HEK293 (cell line): ENCODE data around the gene MAP3K14.
A peak's percentile ranks its signal among the peaks of the same experiment; 100 is the strongest.

ENCODE experiments used
- CTCF ChIA-PET: fragments of 350-600 bp; formaldehyde crosslinking; extraction: SDS; loops from one replicate; lab custom pipeline; 2021; ENCODE audit warnings: antibody characterized with exemption; lab: Yijun Ruan, JAX
- POLR2A ChIA-PET: fragments of 300-600 bp; formaldehyde crosslinking; extraction: SDS; loops from one replicate; lab custom pipeline; 2020; ENCODE audit warnings: antibody characterized with exemption, inconsistent platforms; lab: Yijun Ruan, JAX
- H3K27ac ChIP-seq: fragments of 200-500 bp; sonication (Bioruptor generic); 2 replicates; pipeline ENCODE4 v1.5.1; 2014; ENCODE audit warnings: low read depth, low read length, control low read depth, inconsistent platforms; ENCODE audit errors: extremely low read depth
- H3K36me3 ChIP-seq, 2 experiments: fragments of 200-500 bp in 1 of 2; sonication (Bioruptor generic) in 1 of 2; 1 replicate in 1 of 2; 2 replicates in 1 of 2; pipeline ENCODE4 v1.5.1; 2014 to 2017; ENCODE audit warnings: inconsistent platforms in 2 of 2, low read length in 2 of 2; ENCODE audit not compliant: control insufficient read depth in 2 of 2, insufficient read depth in 1 of 2
- H3K4me1 ChIP-seq: fragments of 200-500 bp; sonication (Bioruptor generic); 2 replicates; pipeline ENCODE4 v1.5.1; 2014; ENCODE audit warnings: mild to moderate bottlenecking, low read length, inconsistent platforms; ENCODE audit not compliant: control insufficient read depth, insufficient read depth
- H3K4me3 ChIP-seq: 2 replicates; pipeline ENCODE4 v1.5.1; 2011; ENCODE audit warnings: low read depth, mild to moderate bottlenecking, control low read depth, low read length, moderate library complexity
- H3K9me3 ChIP-seq: fragments of 200-500 bp; sonication (Bioruptor generic); 2 replicates; pipeline ENCODE4 v1.5.1; 2014; ENCODE audit warnings: low read depth, low read length, inconsistent platforms; ENCODE audit not compliant: control insufficient read depth, insufficient read depth
- ATF2 ChIP-seq: fragments of 450-650 bp; formaldehyde crosslinking; IDR thresholded peaks from 2 replicates; pipeline ENCODE4 v1.5.1; 2016; ENCODE audit warnings: missing biosample characterization, missing genetic modification characterization, low read depth
- REPIN1 ChIP-seq: fragments of 450-650 bp; formaldehyde crosslinking; IDR thresholded peaks from 2 replicates; pipeline ENCODE4 v1.5.1; 2017; ENCODE audit warnings: missing biosample characterization, missing genetic modification characterization, low read depth
- ZBTB17 ChIP-seq: fragments of 450-650 bp; formaldehyde crosslinking; IDR thresholded peaks from 2 replicates; pipeline ENCODE4 v1.5.1; 2016; ENCODE audit warnings: missing biosample characterization, missing genetic modification characterization
- ZBTB48 ChIP-seq: fragments of 450-650 bp; formaldehyde crosslinking; IDR thresholded peaks from 2 replicates; pipeline ENCODE4 v1.5.1; 2016; ENCODE audit warnings: missing biosample characterization, missing genetic modification characterization
- ZFP3 ChIP-seq: fragments of 450-650 bp; formaldehyde crosslinking; IDR thresholded peaks from 2 replicates; pipeline ENCODE4 v1.5.1; 2016; ENCODE audit warnings: low read depth, missing biosample characterization, missing genetic modification characterization
- ZFP69B ChIP-seq: fragments of 450-650 bp; formaldehyde crosslinking; IDR thresholded peaks from 2 replicates; pipeline ENCODE4 v1.5.1; 2016; ENCODE audit warnings: missing biosample characterization, missing genetic modification characterization
- ZNF114 ChIP-seq: fragments of 450-650 bp; formaldehyde crosslinking; IDR thresholded peaks from 2 replicates; pipeline ENCODE4 v1.5.0; 2017; ENCODE audit warnings: missing biosample characterization, missing genetic modification characterization
- ZNF121 ChIP-seq: fragments of 450-650 bp; formaldehyde crosslinking; IDR thresholded peaks from 2 replicates; pipeline ENCODE4 v1.5.1; 2016; ENCODE audit warnings: missing biosample characterization, missing genetic modification characterization
- ZNF169 ChIP-seq: fragments of 450-650 bp; formaldehyde crosslinking; IDR thresholded peaks from 2 replicates; pipeline ENCODE4 v1.5.1; 2016; ENCODE audit warnings: missing biosample characterization, missing genetic modification characterization
- ZNF24 ChIP-seq: fragments of 450-650 bp; formaldehyde crosslinking; IDR thresholded peaks from 2 replicates; pipeline ENCODE4 v1.5.1; 2016; ENCODE audit warnings: missing biosample characterization, missing genetic modification characterization
- ZNF266 ChIP-seq: fragments of 450-650 bp; formaldehyde crosslinking; IDR thresholded peaks from 2 replicates; pipeline ENCODE4 v1.5.1; 2016; ENCODE audit warnings: missing biosample characterization, missing genetic modification characterization, low read depth
- ZNF366 ChIP-seq: fragments of 450-650 bp; formaldehyde crosslinking; conservative IDR thresholded peaks from 2 replicates; pipeline ENCODE4 v1.5.1; 2016; ENCODE audit warnings: missing biosample characterization, missing genetic modification characterization
- ZNF404 ChIP-seq: fragments of 450-650 bp; formaldehyde crosslinking; IDR thresholded peaks from 2 replicates; pipeline ENCODE4 v1.5.1; 2017; ENCODE audit warnings: missing biosample characterization, missing genetic modification characterization
- ZNF514 ChIP-seq: fragments of 450-650 bp; formaldehyde crosslinking; IDR thresholded peaks from 2 replicates; pipeline ENCODE4 v1.5.1; 2016; ENCODE audit warnings: missing biosample characterization, missing genetic modification characterization
- ZNF555 ChIP-seq: fragments of 450-650 bp; formaldehyde crosslinking; conservative IDR thresholded peaks from 2 replicates; pipeline ENCODE4 v1.5.1; 2017; ENCODE audit warnings: missing biosample characterization, mild to moderate bottlenecking, missing genetic modification characterization, inconsistent platforms
- ZNF654 ChIP-seq: fragments of 450-650 bp; formaldehyde crosslinking; IDR thresholded peaks from 2 replicates; pipeline ENCODE4 v1.5.1; 2016; ENCODE audit warnings: low read depth, missing biosample characterization, missing genetic modification characterization
- ZNF707 ChIP-seq: fragments of 450-650 bp; formaldehyde crosslinking; IDR thresholded peaks from 2 replicates; pipeline ENCODE4 v1.5.1; 2016; ENCODE audit warnings: missing biosample characterization, missing genetic modification characterization
- ZNF776 ChIP-seq: fragments of 450-650 bp; formaldehyde crosslinking; IDR thresholded peaks from 2 replicates; pipeline ENCODE4 v1.5.0; 2017; ENCODE audit warnings: missing biosample characterization, missing genetic modification characterization, borderline replicate concordance
- ZNF777 ChIP-seq: fragments of 450-650 bp; formaldehyde crosslinking; IDR thresholded peaks from 2 replicates; pipeline ENCODE4 v1.5.1; 2017; ENCODE audit warnings: missing biosample characterization, missing genetic modification characterization, borderline replicate concordance
- ZNF785 ChIP-seq: fragments of 450-650 bp; formaldehyde crosslinking; IDR thresholded peaks from 2 replicates; pipeline ENCODE4 v1.5.1; 2016; ENCODE audit warnings: missing biosample characterization, missing genetic modification characterization
- ZSCAN5A ChIP-seq: fragments of 450-650 bp; formaldehyde crosslinking; IDR thresholded peaks from 2 replicates; pipeline ENCODE4 v1.5.1; 2016; ENCODE audit warnings: missing biosample characterization, missing genetic modification characterization
- TF ChIP-seq, protein P1 (sequence below): fragments of 450-650 bp; formaldehyde crosslinking; IDR thresholded peaks from 2 replicates; pipeline ENCODE4 v1.5.1; 2016; ENCODE audit warnings: missing biosample characterization, missing genetic modification characterization
- TF ChIP-seq, protein P2 (sequence below): fragments of 450-650 bp; formaldehyde crosslinking; IDR thresholded peaks from 2 replicates; pipeline ENCODE4 v1.5.1; 2016; ENCODE audit warnings: missing biosample characterization, missing genetic modification characterization
- TF ChIP-seq, protein P3 (sequence below): fragments of 450-650 bp; formaldehyde crosslinking; IDR thresholded peaks from 2 replicates; pipeline ENCODE4 v1.5.1; 2017; ENCODE audit warnings: missing biosample characterization, missing genetic modification characterization
- TF ChIP-seq, protein P4 (sequence below): fragments of 450-650 bp; formaldehyde crosslinking; IDR thresholded peaks from 2 replicates; pipeline ENCODE4 v1.5.1; 2016; ENCODE audit warnings: missing biosample characterization, missing genetic modification characterization

Gene MAP3K14

DNA sequence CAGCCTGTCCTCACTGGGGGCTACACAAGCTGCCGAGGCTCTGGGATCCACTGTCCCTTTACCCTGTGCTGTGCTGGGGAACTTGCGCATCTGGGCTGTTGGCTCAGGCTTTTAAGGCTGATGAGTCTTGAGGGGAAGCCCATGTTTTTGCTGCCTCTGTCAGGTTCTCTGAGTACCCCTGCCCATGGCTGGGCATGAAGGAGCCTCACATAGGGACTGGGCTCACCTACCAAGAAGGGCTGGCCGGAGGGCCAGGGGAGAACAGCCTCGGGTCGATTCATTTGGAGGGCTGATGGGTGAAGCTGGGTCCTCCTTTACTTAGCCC, 80.6 kb downstream of the MAP3K14 start:
- H3K36me3 ChIP-seq = no peaks in the 10 kb centered on the region
- no peaks in the 10 kb centered on the region for H3K9me3 ChIP-seq
- CTCF ChIA-PET = interaction anchor here (0.6 to 11.7 kb wide), 34 partner anchors 10 to 396 kb away, joined by 3 to 192 read pairs (median 6); partner anchors contain the start of genes ACBD4, FMNL1 and HEXIM1
- TF ChIP-seq ZNF169 (tag by site-specific recombination) = no peak
- TF ChIP-seq ZSCAN5A (tag by site-specific recombination) = no peak
- TF ChIP-seq, protein P1, sequence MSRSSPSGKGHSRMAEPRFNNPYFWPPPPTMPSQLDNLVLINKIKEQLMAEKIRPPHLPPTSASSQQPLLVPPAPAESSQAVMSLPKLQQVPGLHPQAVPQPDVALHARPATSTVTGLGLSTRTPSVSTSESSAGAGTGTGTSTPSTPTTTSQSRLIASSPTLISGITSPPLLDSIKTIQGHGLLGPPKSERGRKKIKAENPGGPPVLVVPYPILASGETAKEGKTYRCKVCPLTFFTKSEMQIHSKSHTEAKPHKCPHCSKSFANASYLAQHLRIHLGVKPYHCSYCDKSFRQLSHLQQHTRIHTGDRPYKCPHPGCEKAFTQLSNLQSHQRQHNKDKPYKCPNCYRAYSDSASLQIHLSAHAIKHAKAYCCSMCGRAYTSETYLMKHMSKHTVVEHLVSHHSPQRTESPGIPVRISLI (tag by site-specific recombination) = no peak
- no peak for TF ChIP-seq ZFP3 (tag by site-specific recombination)
- no peak for TF ChIP-seq ZFP69B
- TF ChIP-seq, protein P2, sequence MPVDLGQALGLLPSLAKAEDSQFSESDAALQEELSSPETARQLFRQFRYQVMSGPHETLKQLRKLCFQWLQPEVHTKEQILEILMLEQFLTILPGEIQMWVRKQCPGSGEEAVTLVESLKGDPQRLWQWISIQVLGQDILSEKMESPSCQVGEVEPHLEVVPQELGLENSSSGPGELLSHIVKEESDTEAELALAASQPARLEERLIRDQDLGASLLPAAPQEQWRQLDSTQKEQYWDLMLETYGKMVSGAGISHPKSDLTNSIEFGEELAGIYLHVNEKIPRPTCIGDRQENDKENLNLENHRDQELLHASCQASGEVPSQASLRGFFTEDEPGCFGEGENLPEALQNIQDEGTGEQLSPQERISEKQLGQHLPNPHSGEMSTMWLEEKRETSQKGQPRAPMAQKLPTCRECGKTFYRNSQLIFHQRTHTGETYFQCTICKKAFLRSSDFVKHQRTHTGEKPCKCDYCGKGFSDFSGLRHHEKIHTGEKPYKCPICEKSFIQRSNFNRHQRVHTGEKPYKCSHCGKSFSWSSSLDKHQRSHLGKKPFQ (tag by site-specific recombination) = no peak
- no peak for TF ChIP-seq ZNF555 (tag by site-specific recombination)
- TF ChIP-seq ZNF785 (tag by site-specific recombination) = no peak
- TF ChIP-seq, protein P3, sequence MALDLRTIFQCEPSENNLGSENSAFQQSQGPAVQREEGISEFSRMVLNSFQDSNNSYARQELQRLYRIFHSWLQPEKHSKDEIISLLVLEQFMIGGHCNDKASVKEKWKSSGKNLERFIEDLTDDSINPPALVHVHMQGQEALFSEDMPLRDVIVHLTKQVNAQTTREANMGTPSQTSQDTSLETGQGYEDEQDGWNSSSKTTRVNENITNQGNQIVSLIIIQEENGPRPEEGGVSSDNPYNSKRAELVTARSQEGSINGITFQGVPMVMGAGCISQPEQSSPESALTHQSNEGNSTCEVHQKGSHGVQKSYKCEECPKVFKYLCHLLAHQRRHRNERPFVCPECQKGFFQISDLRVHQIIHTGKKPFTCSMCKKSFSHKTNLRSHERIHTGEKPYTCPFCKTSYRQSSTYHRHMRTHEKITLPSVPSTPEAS (tag by site-specific recombination) = no peak
- no peak for TF ChIP-seq ZNF404 (tag by site-specific recombination)
- no peak for TF ChIP-seq ZNF24 (tag by site-specific recombination)
- no peak for TF ChIP-seq ZNF114
- TF ChIP-seq ZNF266 (tag by site-specific recombination) = no peak
- TF ChIP-seq ZNF777 (tag by site-specific recombination) = no peak
- no peak for TF ChIP-seq ZNF121
- TF ChIP-seq ZNF514 (tag by site-specific recombination) = no peak
- TF ChIP-seq, all 188 proteins: peak for 0
- Histone ChIP-seq H3K27ac (no peak overlapping the region), H3K4me1 (no peaks in the 10 kb centered on the region), H3K4me3 (no peak overlapping the region)
- POLR2A ChIA-PET = interaction anchor here (0.9 to 1.5 kb wide), 3 partner anchors 17 to 88 kb away, joined by 4 to 6 read pairs (median 4); partner anchors contain the start of genes HEXIM1 and HEXIM2

DNA sequence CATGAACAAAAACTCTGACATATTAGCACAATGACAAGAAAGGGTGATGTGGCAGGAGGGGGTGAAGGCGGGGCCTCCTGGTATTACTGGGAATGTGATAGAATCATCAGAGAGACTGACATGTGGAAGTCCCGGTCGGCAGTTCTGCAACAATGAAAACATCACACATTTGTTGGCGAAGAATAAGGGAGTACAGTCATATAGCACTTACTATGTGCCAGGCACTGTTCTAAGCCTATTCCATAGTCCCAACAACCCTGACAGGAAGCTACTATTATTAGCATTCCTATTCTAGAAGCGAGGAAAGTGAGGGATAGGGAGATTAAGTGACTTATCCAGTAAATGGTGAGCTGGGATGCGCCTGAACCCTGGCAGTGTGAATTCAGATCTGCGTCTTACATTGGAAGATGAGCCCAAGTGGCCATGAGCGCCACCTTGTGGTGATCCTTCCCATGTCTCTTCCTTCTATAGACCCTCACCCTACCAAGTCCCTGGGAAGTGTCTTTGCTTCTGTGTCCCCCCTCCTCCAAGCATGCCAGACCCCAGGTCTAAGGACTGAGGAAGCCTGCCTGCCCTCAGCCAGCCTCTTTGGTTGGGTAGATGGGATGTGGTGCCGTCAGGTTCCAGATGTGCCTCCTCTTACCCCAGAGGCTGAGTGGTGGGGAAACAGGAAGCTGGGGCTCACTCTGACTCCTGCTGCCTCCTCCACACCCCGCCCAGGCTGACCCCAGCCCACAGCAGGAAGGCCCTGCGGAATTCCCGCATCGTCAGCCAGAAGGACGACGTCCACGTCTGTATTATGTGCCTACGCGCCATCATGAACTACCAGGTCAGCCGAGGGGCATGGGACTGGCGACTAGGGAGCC, 81.2 kb downstream of the MAP3K14 start:
- Histone ChIP-seq H3K4me1 (no peaks in the 10 kb centered on the region), H3K4me3 (no peak overlapping the region), H3K27ac (no peak overlapping the region), H3K9me3 (no peaks in the 10 kb centered on the region), H3K36me3 (no peaks in the 10 kb centered on the region)
- ChIA-PET POLR2A (interaction anchor here (0.7 to 1.5 kb wide), 4 partner anchors 13 to 87 kb away, joined by 4 to 6 read pairs (median 4); partner anchors contain the start of genes HEXIM1 and HEXIM2), CTCF (interaction anchor here (0.5 to 11.7 kb wide), 46 partner anchors 9 to 596 kb away, joined by 3 to 192 read pairs (median 5); partner anchors contain the start of genes ACBD4, FMNL1 and HEXIM1)
- no peak for TF ChIP-seq ATF2 (tag by site-specific recombination)
- TF ChIP-seq REPIN1 = 0 out of 2 replicates have a peak, but pooled peaks have one; percentile 7
- peak; percentile 44 for TF ChIP-seq ZNF654 (tag by site-specific recombination)
- TF ChIP-seq ZNF366 (tag by site-specific recombination) = no peak
- no peak for TF ChIP-seq ZNF776
- TF ChIP-seq, protein P4, sequence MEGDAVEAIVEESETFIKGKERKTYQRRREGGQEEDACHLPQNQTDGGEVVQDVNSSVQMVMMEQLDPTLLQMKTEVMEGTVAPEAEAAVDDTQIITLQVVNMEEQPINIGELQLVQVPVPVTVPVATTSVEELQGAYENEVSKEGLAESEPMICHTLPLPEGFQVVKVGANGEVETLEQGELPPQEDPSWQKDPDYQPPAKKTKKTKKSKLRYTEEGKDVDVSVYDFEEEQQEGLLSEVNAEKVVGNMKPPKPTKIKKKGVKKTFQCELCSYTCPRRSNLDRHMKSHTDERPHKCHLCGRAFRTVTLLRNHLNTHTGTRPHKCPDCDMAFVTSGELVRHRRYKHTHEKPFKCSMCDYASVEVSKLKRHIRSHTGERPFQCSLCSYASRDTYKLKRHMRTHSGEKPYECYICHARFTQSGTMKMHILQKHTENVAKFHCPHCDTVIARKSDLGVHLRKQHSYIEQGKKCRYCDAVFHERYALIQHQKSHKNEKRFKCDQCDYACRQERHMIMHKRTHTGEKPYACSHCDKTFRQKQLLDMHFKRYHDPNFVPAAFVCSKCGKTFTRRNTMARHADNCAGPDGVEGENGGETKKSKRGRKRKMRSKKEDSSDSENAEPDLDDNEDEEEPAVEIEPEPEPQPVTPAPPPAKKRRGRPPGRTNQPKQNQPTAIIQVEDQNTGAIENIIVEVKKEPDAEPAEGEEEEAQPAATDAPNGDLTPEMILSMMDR (tag by site-specific recombination) = peak; percentile 66
- 0 out of 2 replicates have a peak, but pooled peaks have one; percentile 15 for TF ChIP-seq ZBTB17
- TF ChIP-seq ZNF707 (tag by site-specific recombination) = no peak
- peak; percentile 29; the same call in 1 of the 2 replicates for TF ChIP-seq ZBTB48 (tag by site-specific recombination)
